Neural progenitor cell (in vitro differentiated cells): ENCODE data around the gene CAPN11. TPM values are rescaled to one million over a fixed set of nuclear protein-coding genes. Genes with fewer than 3 reads are reported as not detected.

Experiments used
- DNase-seq: peaks from one replicate; pipeline ENCODE4 v3.0.0-alpha.2; 2016; ENCODE audit warnings: low spot score
- H2AFZ ChIP-seq: fragments of 200-600 bp; sonication (generic); replicated peaks from 2 replicates; pipeline ENCODE4 v1.6.1; 2016; ENCODE audit warnings: antibody characterized with exemption
- H3F3A ChIP-seq: fragments of 200-600 bp; sonication (generic); 2 replicates; pipeline ENCODE4 v1.6.1; 2016; ENCODE audit warnings: antibody characterized with exemption, low read depth
- H3K27ac ChIP-seq: fragments of 200-600 bp; sonication (generic); 2 replicates; pipeline ENCODE4 v1.5.1; 2016; ENCODE audit warnings: mild to moderate bottlenecking
- H3K27me3 ChIP-seq: fragments of 200-600 bp; sonication (generic); 2 replicates; pipeline ENCODE4 v1.6.1; 2016; ENCODE audit warnings: mild to moderate bottlenecking, moderate library complexity
- H3K36me3 ChIP-seq: fragments of 200-600 bp; sonication (generic); 2 replicates; pipeline ENCODE4 v1.5.1; 2016
- H3K4me1 ChIP-seq: fragments of 200-600 bp; sonication (generic); 2 replicates; pipeline ENCODE4 v1.6.1; 2016; ENCODE audit warnings: mixed run types
- H3K4me2 ChIP-seq: fragments of 200-600 bp; sonication (generic); 2 replicates; pipeline ENCODE4 v1.6.1; 2016
- H3K4me3 ChIP-seq: fragments of 200-600 bp; sonication (generic); 2 replicates; pipeline ENCODE4 v1.5.1; 2016
- H3K79me2 ChIP-seq: fragments of 200-600 bp; sonication (generic); 2 replicates; pipeline ENCODE4 v1.6.1; 2016; ENCODE audit warnings: low read depth
- H3K9ac ChIP-seq: fragments of 200-600 bp; sonication (generic); 2 replicates; pipeline ENCODE4 v1.6.1; 2016
- H3K9me3 ChIP-seq: fragments of 200-600 bp; sonication (generic); 2 replicates; pipeline ENCODE4 v1.5.1; 2016; ENCODE audit warnings: low read depth
- H4K20me1 ChIP-seq: fragments of 200-600 bp; sonication (generic); 2 replicates; pipeline ENCODE4 v1.6.1; 2016; ENCODE audit warnings: low read depth
- H3K27ac Mint-ChIP-seq: 3 replicates; pipeline ENCODE4 v1.8.0; 2021; ENCODE audit warnings: mixed read lengths
- H3K27me3 Mint-ChIP-seq: 2 replicates; pipeline ENCODE4 v1.8.0; 2022; ENCODE audit warnings: low read depth, mild to moderate bottlenecking, inconsistent platforms, moderate library complexity, mixed read lengths; ENCODE audit not compliant: insufficient read depth
- H3K36me3 Mint-ChIP-seq: 3 replicates; pipeline ENCODE4 v1.8.0; 2021; ENCODE audit warnings: mixed read lengths
- H3K4me1 Mint-ChIP-seq: 3 replicates; pipeline ENCODE4 v1.8.0; 2021; ENCODE audit warnings: mixed read lengths
- H3K4me3 Mint-ChIP-seq: 3 replicates; pipeline ENCODE4 v1.8.0; 2021; ENCODE audit warnings: mild to moderate bottlenecking, moderate library complexity, mixed read lengths
- H3K9me3 Mint-ChIP-seq: 3 replicates; pipeline ENCODE4 v1.8.0; 2020; ENCODE audit warnings: mixed read lengths
- EZH2 ChIP-seq: fragments of 200-600 bp; sonication (generic); IDR thresholded peaks from 2 replicates; pipeline ENCODE4 v1.6.1; 2017; ENCODE audit warnings: antibody characterized with exemption, mild to moderate bottlenecking, moderate library complexity
- EZH2phosphoT487 ChIP-seq: fragments of 200-600 bp; sonication (generic); IDR thresholded peaks from 2 replicates; pipeline ENCODE4 v1.6.1; 2017; ENCODE audit warnings: antibody characterized with exemption
- total RNA-seq: library from RNA; depleted of rRNA; stranded (reverse); fragments of >200 nt; gene quantifications from 2 replicates; pipeline ENCODE4 v1.2.3, GENCODE V29; 2015; ENCODE audit warnings: low replicate concordance
- TF ChIP-seq, protein P1 (sequence below): fragments of 200-600 bp; sonication (generic); IDR thresholded peaks from 2 replicates; pipeline ENCODE4 v1.5.1; 2017; ENCODE audit warnings: antibody characterized with exemption, mild to moderate bottlenecking

CAPN11 gene
- total RNA-seq, 1 donor from 2014 or later = 0.49 TPM

DNA sequence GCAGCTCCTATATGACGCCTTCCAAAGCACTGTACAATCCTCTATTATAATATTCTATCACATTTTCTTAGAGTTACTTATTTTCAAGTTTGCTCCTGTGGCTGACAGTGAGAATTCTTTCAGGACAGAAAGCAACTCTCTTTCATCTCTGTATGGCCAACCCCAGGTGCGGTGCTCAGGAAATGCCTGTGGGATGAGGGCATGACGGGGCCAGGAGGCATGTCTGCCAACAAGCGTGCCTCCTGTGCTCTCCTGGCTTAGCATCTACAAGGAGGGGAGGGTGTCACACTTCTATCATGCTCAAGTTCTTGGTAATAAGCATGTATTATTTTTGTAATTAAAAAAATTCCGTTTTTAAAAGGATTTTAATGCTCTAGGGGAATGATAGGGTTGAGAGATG, 42.8 kb upstream of the CAPN11 start:
- Mint-ChIP-seq H3K4me1 (peaks cover 6% of the 10 kb centered on the region), H3K27ac (no peak overlapping the region), H3K36me3 (peaks cover 33% of the 10 kb centered on the region), H3K4me3 (no peak overlapping the region), H3K27me3 (no peaks in the 10 kb centered on the region), H3K9me3 (no peaks in the 10 kb centered on the region)
- Histone ChIP-seq H3K4me3 (no peak overlapping the region), H3K27ac (no peak overlapping the region), H3K4me2 (no peak overlapping the region), H3K79me2 (peaks cover 82% of the 10 kb centered on the region), H4K20me1 (peaks cover 89% of the 10 kb centered on the region), H3K9me3 (no peaks in the 10 kb centered on the region), H3K4me1 (peaks cover 9% of the 10 kb centered on the region), H3K27me3 (no peaks in the 10 kb centered on the region), H3K36me3 (peaks cover 8% of the 10 kb centered on the region), H3K9ac (no peak overlapping the region), H3F3A (peaks cover 3% of the 10 kb centered on the region), H2AFZ (no peak overlapping the region)
- TF ChIP-seq EZH2phosphoT487 (no peak), EZH2 (no peak)
- TF ChIP-seq, protein P1, sequence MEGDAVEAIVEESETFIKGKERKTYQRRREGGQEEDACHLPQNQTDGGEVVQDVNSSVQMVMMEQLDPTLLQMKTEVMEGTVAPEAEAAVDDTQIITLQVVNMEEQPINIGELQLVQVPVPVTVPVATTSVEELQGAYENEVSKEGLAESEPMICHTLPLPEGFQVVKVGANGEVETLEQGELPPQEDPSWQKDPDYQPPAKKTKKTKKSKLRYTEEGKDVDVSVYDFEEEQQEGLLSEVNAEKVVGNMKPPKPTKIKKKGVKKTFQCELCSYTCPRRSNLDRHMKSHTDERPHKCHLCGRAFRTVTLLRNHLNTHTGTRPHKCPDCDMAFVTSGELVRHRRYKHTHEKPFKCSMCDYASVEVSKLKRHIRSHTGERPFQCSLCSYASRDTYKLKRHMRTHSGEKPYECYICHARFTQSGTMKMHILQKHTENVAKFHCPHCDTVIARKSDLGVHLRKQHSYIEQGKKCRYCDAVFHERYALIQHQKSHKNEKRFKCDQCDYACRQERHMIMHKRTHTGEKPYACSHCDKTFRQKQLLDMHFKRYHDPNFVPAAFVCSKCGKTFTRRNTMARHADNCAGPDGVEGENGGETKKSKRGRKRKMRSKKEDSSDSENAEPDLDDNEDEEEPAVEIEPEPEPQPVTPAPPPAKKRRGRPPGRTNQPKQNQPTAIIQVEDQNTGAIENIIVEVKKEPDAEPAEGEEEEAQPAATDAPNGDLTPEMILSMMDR = no peak
- no peak for DNase-seq

- H3K27ac Mint-ChIP-seq = no peak overlapping the region
- TF ChIP-seq EZH2phosphoT487 (no peak), EZH2 (no peak)
- TF ChIP-seq, protein P1 = no peak
- no peak overlapping the region for H3K4me3 ChIP-seq
- no peak for DNase-seq
- no peak overlapping the region for H3K4me3 Mint-ChIP-seq
- peaks cover 10% of the 10 kb centered on the region for H3K4me1 Mint-ChIP-seq
- H3F3A ChIP-seq = peaks cover 10% of the 10 kb centered on the region
- no peak overlapping the region for H2AFZ ChIP-seq
- peaks cover 18% of the 10 kb centered on the region for H3K4me1 ChIP-seq
- no peak overlapping the region for H3K27ac ChIP-seq
- H3K9me3 ChIP-seq = no peaks in the 10 kb centered on the region
- H3K27me3 ChIP-seq = no peaks in the 10 kb centered on the region
- peaks cover 26% of the 10 kb centered on the region for H3K36me3 Mint-ChIP-seq
- H3K9me3 Mint-ChIP-seq = no peaks in the 10 kb centered on the region
- H3K27me3 Mint-ChIP-seq = no peaks in the 10 kb centered on the region
- H3K36me3 ChIP-seq = peaks cover 8% of the 10 kb centered on the region
- peaks cover 85% of the 10 kb centered on the region for H3K79me2 ChIP-seq
- peaks cover 91% of the 10 kb centered on the region for H4K20me1 ChIP-seq
- no peak overlapping the region for H3K9ac ChIP-seq
- no peak overlapping the region for H3K4me2 ChIP-seq
These were observed 41.8 kb upstream of the CAPN11 start for GRCh38 chr6:44116641-44117382.

GRCh38 chr6:44117397-44118128, 41.1 kb upstream of the CAPN11 start:
- TF ChIP-seq EZH2 = no peak
- TF ChIP-seq, protein P1 = no peak
- TF ChIP-seq EZH2phosphoT487 = no peak
- Histone ChIP-seq H2AFZ (no peak overlapping the region), H3K27ac (no peak overlapping the region), H3K36me3 (peaks cover 8% of the 10 kb centered on the region), H4K20me1 (peaks cover 94% of the 10 kb centered on the region), H3K4me3 (no peak overlapping the region), H3K79me2 (peaks cover 86% of the 10 kb centered on the region), H3K9me3 (no peaks in the 10 kb centered on the region), H3K9ac (no peak overlapping the region), H3K27me3 (no peaks in the 10 kb centered on the region), H3F3A (peaks cover 10% of the 10 kb centered on the region), H3K4me1 (peaks cover 26% of the 10 kb centered on the region), H3K4me2 (no peak overlapping the region)
- Mint-ChIP-seq H3K4me3 (peak overlapping the region; percentile 1), H3K9me3 (no peaks in the 10 kb centered on the region), H3K27ac (no peak overlapping the region), H3K27me3 (no peaks in the 10 kb centered on the region), H3K36me3 (peaks cover 20% of the 10 kb centered on the region), H3K4me1 (peaks cover 15% of the 10 kb centered on the region)
- DNase-seq = no peak
